Measurements from ENCODE around the gene TMEM169. TPM values are rescaled to one million over a fixed set of nuclear protein-coding genes. Genes with fewer than 3 reads are reported as not detected.
"Not testable (repeated sequence)": the region's sequence is repeated elsewhere in the genome, so short reads cannot be mapped to it uniquely, and the experiment has no call there.

The TMEM169 gene
- total RNA-seq, 4 donors from 2014 or later: 0.30 to 0.85 (median 0.72) TPM; not detected in 1

GRCh38 chr2:216139884-216140283 is 58.2 kb downstream of the TMEM169 start:
- Histone ChIP-seq H3K9me3 (no peaks in the 10 kb centered on the region), H3K27ac (no peak overlapping the region), H3K4me3 (no peak overlapping the region), H3K27me3 (no peaks in the 10 kb centered on the region), H3K36me3 (peaks cover 98% of the 10 kb centered on the region), H3K4me1 (no peaks in the 10 kb centered on the region)
- no peak for DNase-seq (ENCODE audit: low spot score in 2 of 2)
- TF ChIP-seq CTCF (IDR thresholded peaks at IDR 0.05) (peak in 1 of 2 donors; percentile 10), EP300 (IDR thresholded peaks at IDR 0.05) (no peak)

GRCh38 chr2:216141516-216141915 is 59.8 kb downstream of the TMEM169 start:
- H3K4me1 ChIP-seq; H3K9me3 ChIP-seq; H3K27ac ChIP-seq; DNase-seq (ENCODE audit: low spot score in 2 of 2); H3K27me3 ChIP-seq; H3K4me3 ChIP-seq: not testable (repeated sequence)
- H3K36me3 ChIP-seq: peaks cover 89% of the 10 kb centered on the region
- WGBS: 94% methylated on average over 4 of the region's 4 CpGs

- peaks cover 89% of the 10 kb centered on the region for H3K36me3 ChIP-seq
- no peak for DNase-seq (ENCODE audit: low spot score in 2 of 2)
Measured at GRCh38 chr2:216142540-216142939, 60.8 kb downstream of the TMEM169 start.

GRCh38 chr2:216144372-216144771 is 62.7 kb downstream of the TMEM169 start:
- no peaks in the 10 kb centered on the region for H3K4me1 ChIP-seq
- no peak for DNase-seq (ENCODE audit: low spot score in 2 of 2)
- WGBS: 95% methylated on average over 1 of the region's 1 CpG
- TF ChIP-seq POLR2AphosphoS5 (IDR thresholded peaks at IDR 0.05): no peak
- TF ChIP-seq POLR2A (IDR thresholded peaks at IDR 0.05): no peak
- TF ChIP-seq EP300 (IDR thresholded peaks at IDR 0.05): no peak
- no peak for TF ChIP-seq CTCF (IDR thresholded peaks at IDR 0.05)
- H3K4me3 ChIP-seq: no peak overlapping the region
- H3K36me3 ChIP-seq: peaks cover 89% of the 10 kb centered on the region
- H3K27me3 ChIP-seq: no peaks in the 10 kb centered on the region
- no peaks in the 10 kb centered on the region for H3K9me3 ChIP-seq
- no peak overlapping the region for H3K27ac ChIP-seq

More at GRCh38 chr2:216142540-216142939, 60.8 kb downstream of the TMEM169 start:
- no peak overlapping the region for H3K4me3 ChIP-seq
- 78% methylated on average over 1 of the region's 1 CpG for WGBS
- H3K27ac ChIP-seq: no peak overlapping the region
- no peaks in the 10 kb centered on the region for H3K4me1 ChIP-seq
- no peaks in the 10 kb centered on the region for H3K9me3 ChIP-seq
- TF ChIP-seq EP300 (IDR thresholded peaks at IDR 0.05) (no peak), POLR2AphosphoS5 (IDR thresholded peaks at IDR 0.05) (no peak), POLR2A (IDR thresholded peaks at IDR 0.05) (no peak), CTCF (IDR thresholded peaks at IDR 0.05) (no peak)
- H3K27me3 ChIP-seq: no peaks in the 10 kb centered on the region

- no peak overlapping the region for H3K4me3 ChIP-seq
- DNase-seq (ENCODE audit: low spot score in 2 of 2): no peak
Measured at GRCh38 chr2:216144857-216145256, 63.1 kb downstream of the TMEM169 start.

More at GRCh38 chr2:216144857-216145256, 63.1 kb downstream of the TMEM169 start:
- WGBS: 95% methylated on average over 4 of the region's 4 CpGs
- Histone ChIP-seq H3K27ac (no peak overlapping the region), H3K4me1 (no peaks in the 10 kb centered on the region), H3K36me3 (peaks cover 89% of the 10 kb centered on the region), H3K9me3 (no peaks in the 10 kb centered on the region), H3K27me3 (no peaks in the 10 kb centered on the region)
- TF ChIP-seq POLR2AphosphoS5 (IDR thresholded peaks at IDR 0.05): no peak
- no peak for TF ChIP-seq EP300 (IDR thresholded peaks at IDR 0.05)
- TF ChIP-seq CTCF (IDR thresholded peaks at IDR 0.05): no peak
- no peak for TF ChIP-seq POLR2A (IDR thresholded peaks at IDR 0.05)
